Measurements from ENCODE around the gene TMEM165.

The TMEM165 gene

DNA sequence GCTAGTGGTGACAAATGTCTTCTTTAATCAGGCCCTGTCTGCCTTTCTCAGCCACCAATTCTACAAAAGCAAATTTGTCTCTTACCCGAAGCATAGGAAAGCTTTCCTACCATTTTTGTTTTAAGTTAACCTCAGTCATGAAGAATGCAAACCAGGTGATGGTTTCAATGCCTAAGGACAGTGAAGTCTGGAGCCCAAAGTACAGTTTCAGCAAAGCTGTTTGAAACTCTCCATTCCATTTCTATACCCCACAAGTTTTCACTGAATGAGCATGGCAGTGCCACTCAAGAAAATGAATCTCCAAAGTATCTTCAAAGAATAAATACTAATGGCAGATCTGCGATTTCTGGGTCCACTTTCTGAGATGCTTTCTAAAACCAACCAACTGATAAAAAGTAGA, 25.8 kb upstream of the TMEM165 start:
- Histone ChIP-seq H2AFZ (ENCODE audit: low read length) (no peak overlapping the region), H4K20me1 (ENCODE audit: insufficient read depth, low read length) (no peaks in the 10 kb centered on the region), H3K27ac (ENCODE audit: low read length) (no peak overlapping the region), H3K36me3 (replicated peaks; ENCODE audit: insufficient read depth, low read length) (no peaks in the 10 kb centered on the region), H3K4me2 (ENCODE audit: low read depth, low read length) (no peak overlapping the region), H3K4me1 (ENCODE audit: low read length) (no peaks in the 10 kb centered on the region), H3K79me2 (ENCODE audit: low read length) (no peaks in the 10 kb centered on the region), H3F3A (ENCODE audit: insufficient read depth, low read length) (no peaks in the 10 kb centered on the region), H3K4me3 (ENCODE audit: low read length) (no peak overlapping the region), H3K9me3 (replicated peaks; ENCODE audit: insufficient read depth, low read length) (no peaks in the 10 kb centered on the region), H3K27me3 (replicated peaks; ENCODE audit: insufficient read depth, low read length) (no peaks in the 10 kb centered on the region), H3K9me2 (replicated peaks; ENCODE audit: insufficient read depth, low read length) (no peaks in the 10 kb centered on the region), H3K9ac (ENCODE audit: low read length) (no peak overlapping the region)
- TF ChIP-seq EZH2phosphoT487 (IDR thresholded peaks at IDR 0.05; ENCODE audit: low read length) (no peak), EZH2 (optimal IDR thresholded peaks at IDR 0.05; ENCODE audit: low read depth, low read length) (no peak)
- TF ChIP-seq, protein P1, sequence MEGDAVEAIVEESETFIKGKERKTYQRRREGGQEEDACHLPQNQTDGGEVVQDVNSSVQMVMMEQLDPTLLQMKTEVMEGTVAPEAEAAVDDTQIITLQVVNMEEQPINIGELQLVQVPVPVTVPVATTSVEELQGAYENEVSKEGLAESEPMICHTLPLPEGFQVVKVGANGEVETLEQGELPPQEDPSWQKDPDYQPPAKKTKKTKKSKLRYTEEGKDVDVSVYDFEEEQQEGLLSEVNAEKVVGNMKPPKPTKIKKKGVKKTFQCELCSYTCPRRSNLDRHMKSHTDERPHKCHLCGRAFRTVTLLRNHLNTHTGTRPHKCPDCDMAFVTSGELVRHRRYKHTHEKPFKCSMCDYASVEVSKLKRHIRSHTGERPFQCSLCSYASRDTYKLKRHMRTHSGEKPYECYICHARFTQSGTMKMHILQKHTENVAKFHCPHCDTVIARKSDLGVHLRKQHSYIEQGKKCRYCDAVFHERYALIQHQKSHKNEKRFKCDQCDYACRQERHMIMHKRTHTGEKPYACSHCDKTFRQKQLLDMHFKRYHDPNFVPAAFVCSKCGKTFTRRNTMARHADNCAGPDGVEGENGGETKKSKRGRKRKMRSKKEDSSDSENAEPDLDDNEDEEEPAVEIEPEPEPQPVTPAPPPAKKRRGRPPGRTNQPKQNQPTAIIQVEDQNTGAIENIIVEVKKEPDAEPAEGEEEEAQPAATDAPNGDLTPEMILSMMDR (IDR thresholded peaks at IDR 0.05; ENCODE audit: low read length), result no peak
- DNase-seq, result no peak

DNA sequence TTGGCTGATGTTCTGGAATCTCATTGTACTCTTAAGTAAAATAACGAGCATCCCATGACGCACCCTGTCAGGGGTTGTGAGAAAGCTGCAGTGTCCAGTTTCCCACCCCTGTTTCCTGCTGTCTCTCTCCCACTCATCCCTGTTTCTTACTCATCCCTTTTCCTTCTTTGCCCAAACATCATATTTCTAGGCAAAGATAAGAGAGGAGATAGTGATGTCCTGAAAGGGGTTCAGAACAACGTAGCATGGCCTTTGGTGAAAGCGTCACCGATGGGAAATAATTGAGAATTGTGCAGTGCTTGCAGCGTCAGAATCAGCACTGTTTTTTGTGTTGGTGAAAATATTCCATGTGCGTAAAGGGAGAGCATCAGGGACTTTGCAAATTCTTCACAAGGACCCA, 23.5 kb upstream of the TMEM165 start:
- no peaks in the 10 kb centered on the region for H3K36me3 ChIP-seq (replicated peaks; ENCODE audit: insufficient read depth, low read length)
- no peaks in the 10 kb centered on the region for H3K9me3 ChIP-seq (replicated peaks; ENCODE audit: insufficient read depth, low read length)
- no peak for DNase-seq
- H4K20me1 ChIP-seq (ENCODE audit: insufficient read depth, low read length), result no peaks in the 10 kb centered on the region
- H2AFZ ChIP-seq (ENCODE audit: low read length), result no peak overlapping the region
- no peak overlapping the region for H3K4me2 ChIP-seq (ENCODE audit: low read depth, low read length)
- H3K27me3 ChIP-seq (replicated peaks; ENCODE audit: insufficient read depth, low read length), result no peaks in the 10 kb centered on the region
- no peaks in the 10 kb centered on the region for H3K4me1 ChIP-seq (ENCODE audit: low read length)
- no peaks in the 10 kb centered on the region for H3K9me2 ChIP-seq (replicated peaks; ENCODE audit: insufficient read depth, low read length)
- H3K79me2 ChIP-seq (ENCODE audit: low read length), result no peaks in the 10 kb centered on the region
- H3K9ac ChIP-seq (ENCODE audit: low read length), result no peak overlapping the region
- H3F3A ChIP-seq (ENCODE audit: insufficient read depth, low read length), result no peaks in the 10 kb centered on the region
- no peak overlapping the region for H3K4me3 ChIP-seq (ENCODE audit: low read length)
- H3K27ac ChIP-seq (ENCODE audit: low read length), result no peak overlapping the region
- TF ChIP-seq, protein P1 (IDR thresholded peaks at IDR 0.05; ENCODE audit: low read length), result no peak
- TF ChIP-seq EZH2phosphoT487 (IDR thresholded peaks at IDR 0.05; ENCODE audit: low read length), result no peak
- no peak for TF ChIP-seq EZH2 (optimal IDR thresholded peaks at IDR 0.05; ENCODE audit: low read depth, low read length)

DNA sequence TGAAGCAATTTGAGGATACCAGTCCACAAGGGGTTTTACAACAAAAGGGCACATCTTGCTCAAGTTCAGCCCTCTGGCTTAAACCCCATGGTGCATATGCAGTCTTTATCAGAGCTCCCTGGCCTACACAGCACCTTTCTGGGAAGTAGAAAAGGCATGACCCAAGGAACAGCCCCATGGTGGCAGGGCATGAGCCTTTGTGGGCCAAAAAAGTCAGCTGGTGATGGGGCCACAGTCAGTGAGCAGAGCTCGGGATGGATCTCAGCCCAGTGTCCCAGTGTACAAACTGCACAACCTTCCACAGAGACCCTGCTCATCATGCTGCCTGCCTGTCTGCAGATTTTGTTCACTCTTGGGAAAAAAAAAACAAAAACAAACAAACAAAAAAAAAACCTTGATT, 22.3 kb upstream of the TMEM165 start:
- no peak overlapping the region for H3K4me3 ChIP-seq (ENCODE audit: low read length)
- no peaks in the 10 kb centered on the region for H3F3A ChIP-seq (ENCODE audit: insufficient read depth, low read length)
- TF ChIP-seq EZH2phosphoT487 (IDR thresholded peaks at IDR 0.05; ENCODE audit: low read length), result no peak
- TF ChIP-seq EZH2 (optimal IDR thresholded peaks at IDR 0.05; ENCODE audit: low read depth, low read length), result no peak
- TF ChIP-seq, protein P1 (IDR thresholded peaks at IDR 0.05; ENCODE audit: low read length), result no peak
- H3K79me2 ChIP-seq (ENCODE audit: low read length), result no peaks in the 10 kb centered on the region
- no peaks in the 10 kb centered on the region for H4K20me1 ChIP-seq (ENCODE audit: insufficient read depth, low read length)
- H3K36me3 ChIP-seq (replicated peaks; ENCODE audit: insufficient read depth, low read length), result no peaks in the 10 kb centered on the region
- H3K4me1 ChIP-seq (ENCODE audit: low read length), result no peaks in the 10 kb centered on the region
- H3K9me2 ChIP-seq (replicated peaks; ENCODE audit: insufficient read depth, low read length), result no peaks in the 10 kb centered on the region
- H3K27ac ChIP-seq (ENCODE audit: low read length), result no peak overlapping the region
- DNase-seq, result no peak
- H3K27me3 ChIP-seq (replicated peaks; ENCODE audit: insufficient read depth, low read length), result no peaks in the 10 kb centered on the region
- H2AFZ ChIP-seq (ENCODE audit: low read length), result no peak overlapping the region
- no peaks in the 10 kb centered on the region for H3K9me3 ChIP-seq (replicated peaks; ENCODE audit: insufficient read depth, low read length)
- H3K9ac ChIP-seq (ENCODE audit: low read length), result no peak overlapping the region
- no peak overlapping the region for H3K4me2 ChIP-seq (ENCODE audit: low read depth, low read length)

Measured in MM.1S (cell line).